ENCODE measurements around the gene TMEM33.
A peak's percentile ranks its signal among the peaks of the same experiment; 100 is the strongest.
"Not testable (repeated sequence)": the region's sequence is repeated elsewhere in the genome, so short reads cannot be mapped to it uniquely, and the experiment has no call there.

The TMEM33 gene

GRCh38 chr4:41934901-41935651 is at the start of gene TMEM33:
TMEM33 (plus strand) TSS chr4:41935429; CDS start chr4:41935485, 56 bp downstream.
- DNase-seq (ENCODE audit: low read depth in 3 of 3), result peak; percentile 70 to 77 (median 75)

- DNase-seq (ENCODE audit: low read depth in 3 of 3), result no peak
These were observed 49.8 kb upstream of the TMEM33 start for GRCh38 chr4:41885456-41885855.

GRCh38 chr4:41887277-41887676 is 48.0 kb upstream of the TMEM33 start:
- no peak for DNase-seq (ENCODE audit: low read depth in 3 of 3)

GRCh38 chr4:41887821-41888686 is 47.2 kb upstream of the TMEM33 start:
- peak; percentile 26 to 34 (median 27) for DNase-seq (ENCODE audit: low read depth in 3 of 3)

GRCh38 chr4:41888687-41889074 is 46.5 kb upstream of the TMEM33 start:
- no peak for DNase-seq (ENCODE audit: low read depth in 3 of 3)

- no peak for DNase-seq (ENCODE audit: low read depth in 3 of 3)
These were observed 45.9 kb upstream of the TMEM33 start for GRCh38 chr4:41889317-41889716.

GRCh38 chr4:41890085-41890484 is 45.1 kb upstream of the TMEM33 start:
- DNase-seq (ENCODE audit: low read depth in 3 of 3), result no peak

- DNase-seq (ENCODE audit: low read depth in 3 of 3), result no peak
These were observed 38.6 kb upstream of the TMEM33 start for GRCh38 chr4:41896648-41897047.

- no peak for DNase-seq (ENCODE audit: low read depth in 3 of 3)
These were observed 37.5 kb upstream of the TMEM33 start for GRCh38 chr4:41897698-41898097.

GRCh38 chr4:41909136-41909535 is 26.1 kb upstream of the TMEM33 start:
- DNase-seq (ENCODE audit: low read depth in 3 of 3), result not testable (repeated sequence)

GRCh38 chr4:41912546-41912945 is 22.7 kb upstream of the TMEM33 start:
- DNase-seq (ENCODE audit: low read depth in 3 of 3), result no peak

- no peak for DNase-seq (ENCODE audit: low read depth in 3 of 3)
These were observed 21.7 kb upstream of the TMEM33 start for GRCh38 chr4:41913509-41913908.

- DNase-seq (ENCODE audit: low read depth in 3 of 3), result no peak
These were observed 17.0 kb upstream of the TMEM33 start for GRCh38 chr4:41918278-41918677.

GRCh38 chr4:41920416-41920815 is 14.8 kb upstream of the TMEM33 start:
- not testable (repeated sequence) for DNase-seq (ENCODE audit: low read depth in 3 of 3)

GRCh38 chr4:41921476-41921875 is 13.8 kb upstream of the TMEM33 start:
- no peak for DNase-seq (ENCODE audit: low read depth in 3 of 3)

- DNase-seq (ENCODE audit: low read depth in 3 of 3), result no peak
These were observed 7.3 kb upstream of the TMEM33 start for GRCh38 chr4:41927796-41928499.

GRCh38 chr4:41930139-41930831 is 4.9 kb upstream of the TMEM33 start:
- DNase-seq (ENCODE audit: low read depth in 3 of 3), result no peak

- no peak for DNase-seq (ENCODE audit: low read depth in 3 of 3)
These were observed 2.2 kb upstream of the TMEM33 start for GRCh38 chr4:41932988-41933387.

GRCh38 chr4:41933997-41934503 is 1.2 kb upstream of the TMEM33 start:
- no peak for DNase-seq (ENCODE audit: low read depth in 3 of 3)

GRCh38 chr4:41934514-41934900 is 722 bp upstream of the TMEM33 start:
- no peak for DNase-seq (ENCODE audit: low read depth in 3 of 3)

GRCh38 chr4:41935652-41936021 is 408 bp downstream of the TMEM33 start:
- peak in 2 of 3 experiments; percentile 9 for DNase-seq (ENCODE audit: low read depth in 3 of 3)

Data from stimulated activated CD4-positive, alpha-beta T cell treated with anti-CD3 and anti-CD28 coated beads, TNF-alpha, amount 100 ng/mL, for 24 hours (primary cell).